ENCODE data around the gene EPG5. TPM values are rescaled to one million over a fixed set of nuclear protein-coding genes. Genes with fewer than 3 reads are reported as not detected.

EPG5 gene
- total and polyA plus RNA-seq, 7 donors: 4.4 to 19.9 (median 11.9) TPM

GRCh38 chr18:45901654-45902210, 65.4 kb downstream of the EPG5 start:
- intact Hi-C loops (cut with DNase I): no loop called here
- no peak overlapping the region for H3K27ac ChIP-seq
- H3K36me3 ChIP-seq (ENCODE audit: insufficient read depth in 1 of 2, low read depth in 1 of 2): peaks cover 2 to 99% of the 10 kb centered on the region in 2 donors
- WGBS, 3 donors: 89 to 100% (median 90%) methylated on average over 1 of the region's 1 CpG
- DNase-seq (no peak), ATAC-seq (no peak)
- H3K9me3 ChIP-seq: no peaks in the 10 kb centered on the region
- H3K4me3 ChIP-seq: no peak overlapping the region
- H3K4me1 ChIP-seq: no peaks in the 10 kb centered on the region
- H3K27me3 ChIP-seq (ENCODE audit: insufficient read depth in 3 of 3, low read length in 2 of 3): no peaks in the 10 kb centered on the region
- no peak for TF ChIP-seq CTCF (IDR thresholded peaks at IDR 0.05)

- TF ChIP-seq CTCF (IDR thresholded peaks at IDR 0.05): no peak
- ATAC-seq: no peak
- H3K27me3 ChIP-seq (ENCODE audit: insufficient read depth in 3 of 3, low read length in 2 of 3): no peaks in the 10 kb centered on the region
- WGBS, 3 donors: 92 to 94% (median 92%) methylated on average over 4 of the region's 4 CpGs
- intact Hi-C loops (cut with DNase I): no loop called here
- no peak overlapping the region for H3K4me3 ChIP-seq
- no peak for DNase-seq
- peaks cover 7 to 99% of the 10 kb centered on the region in 2 donors for H3K36me3 ChIP-seq (ENCODE audit: insufficient read depth in 1 of 2, low read depth in 1 of 2)
- H3K4me1 ChIP-seq: no peaks in the 10 kb centered on the region
- H3K9me3 ChIP-seq: no peaks in the 10 kb centered on the region
- no peak overlapping the region for H3K27ac ChIP-seq
Observed at GRCh38 chr18:45900623-45901022, 66.5 kb downstream of the EPG5 start.

- DNase-seq (no peak), ATAC-seq (no peak)
- intact Hi-C loops (cut with DNase I): no loop called here
- no peak overlapping the region for H3K4me3 ChIP-seq
- H3K9me3 ChIP-seq: no peaks in the 10 kb centered on the region
- no peak for TF ChIP-seq CTCF (IDR thresholded peaks at IDR 0.05)
- H3K36me3 ChIP-seq (ENCODE audit: insufficient read depth in 1 of 2, low read depth in 1 of 2): peaks cover 9 to 93% of the 10 kb centered on the region in 2 donors
- no peak overlapping the region for H3K27ac ChIP-seq
- no peaks in the 10 kb centered on the region for H3K27me3 ChIP-seq (ENCODE audit: insufficient read depth in 3 of 3, low read length in 2 of 3)
- no peaks in the 10 kb centered on the region for H3K4me1 ChIP-seq
Observed at GRCh38 chr18:45896991-45897390, 70.1 kb downstream of the EPG5 start.

- intact Hi-C loops (cut with DNase I): no loop called here
- 94 to 95% (median 94%) methylated on average over 7 of the region's 7 CpGs for WGBS, 3 donors
- Histone ChIP-seq H3K36me3 (ENCODE audit: insufficient read depth in 1 of 2, low read depth in 1 of 2) (peaks cover 9 to 93% of the 10 kb centered on the region in 2 donors), H3K27ac (no peak overlapping the region), H3K9me3 (no peaks in the 10 kb centered on the region), H3K4me3 (no peak overlapping the region), H3K4me1 (no peaks in the 10 kb centered on the region), H3K27me3 (ENCODE audit: insufficient read depth in 3 of 3, low read length in 2 of 3) (no peaks in the 10 kb centered on the region)
- ATAC-seq: no peak
- TF ChIP-seq CTCF (IDR thresholded peaks at IDR 0.05): no peak
- DNase-seq: no peak
Observed at GRCh38 chr18:45896452-45896851, 70.7 kb downstream of the EPG5 start.

- ATAC-seq (no peak), DNase-seq (no peak)
- no peak overlapping the region for H3K27ac ChIP-seq
- H3K9me3 ChIP-seq: no peaks in the 10 kb centered on the region
- WGBS, 3 donors: 78 to 80% (median 79%) methylated on average over 1 of the region's 1 CpG
- no peak for TF ChIP-seq CTCF (IDR thresholded peaks at IDR 0.05)
- H3K27me3 ChIP-seq (ENCODE audit: insufficient read depth in 3 of 3, low read length in 2 of 3): no peaks in the 10 kb centered on the region
- H3K36me3 ChIP-seq (ENCODE audit: insufficient read depth in 1 of 2, low read depth in 1 of 2): peaks cover 9 to 92% of the 10 kb centered on the region in 2 donors
- H3K4me3 ChIP-seq: no peak overlapping the region
- intact Hi-C loops (cut with DNase I): no loop called here
- H3K4me1 ChIP-seq: no peaks in the 10 kb centered on the region
Observed at GRCh38 chr18:45895339-45895738, 71.8 kb downstream of the EPG5 start.

Measured in psoas muscle (tissue), 8 donors.